Neural progenitor cell (in vitro differentiated cells): ENCODE measurements around the gene PHLPP1.

ENCODE experiments used
- CTCF ChIP-seq: fragments of 200-600 bp; sonication (generic); IDR thresholded peaks from 2 replicates; pipeline ENCODE4 v1.5.1; 2017; ENCODE audit warnings: antibody characterized with exemption, mild to moderate bottlenecking
- EZH2 ChIP-seq: fragments of 200-600 bp; sonication (generic); IDR thresholded peaks from 2 replicates; pipeline ENCODE4 v1.6.1; 2017; ENCODE audit warnings: antibody characterized with exemption, mild to moderate bottlenecking, moderate library complexity

DNA sequence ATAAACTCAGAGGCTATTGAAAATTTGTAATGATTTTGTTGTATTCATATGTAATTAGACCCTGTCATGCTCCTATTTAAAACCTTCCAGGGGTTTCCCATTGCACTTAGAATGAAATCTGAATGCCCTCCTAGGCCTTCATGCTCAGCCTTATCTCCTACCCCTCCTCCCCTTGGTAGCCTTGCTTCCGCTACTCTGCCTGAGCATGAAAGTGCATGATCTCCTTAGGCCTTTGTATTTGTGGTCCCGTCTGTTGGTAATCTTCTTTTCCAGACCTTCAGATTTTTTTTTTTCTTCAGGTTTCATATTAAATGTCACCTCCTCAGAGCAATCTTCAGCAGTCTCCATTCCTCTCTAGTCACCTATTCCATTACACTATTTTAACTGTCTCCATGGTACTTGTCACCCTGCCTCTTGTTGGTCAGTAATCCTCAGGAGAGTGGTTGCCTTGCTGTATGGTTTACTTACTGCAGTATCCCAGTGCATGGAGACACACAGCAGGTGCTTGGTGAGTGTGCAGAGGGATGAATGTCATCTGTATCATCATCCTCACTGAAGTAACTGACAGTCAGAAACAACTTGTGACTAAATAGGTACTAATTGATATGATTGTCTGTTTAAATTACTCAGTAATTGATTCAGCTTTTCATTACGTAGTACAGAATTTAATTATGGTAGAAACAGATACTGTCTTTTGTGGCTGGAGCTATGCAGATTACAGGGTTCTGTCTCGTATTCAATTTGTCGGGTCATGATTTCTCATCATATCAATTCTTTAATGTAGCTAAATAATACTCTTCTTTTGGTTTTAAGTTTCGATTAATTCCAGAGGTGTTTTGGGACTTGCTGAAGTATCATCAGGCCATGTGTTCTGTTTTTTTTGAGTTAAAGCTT, 63.9 kb downstream of the PHLPP1 start:
- TF ChIP-seq CTCF (no peak), EZH2 (no peak)
